Activated naive CD8-positive, alpha-beta T cell treated with anti-CD3 and anti-CD28 coated beads, Interleukin-2, amount 50 U/mL, for 24 hours (primary cell): Measurements from ENCODE around the gene EME1.
"Not testable (repeated sequence)": the region's sequence is repeated elsewhere in the genome, so short reads cannot be mapped to it uniquely, and the experiment has no call there.

Source experiments
- ATAC-seq: fragments of 150-1000 bp; cut with Tn5 transposase; one replicate; pipeline ENCODE4 v1.10.0; 2021
- DNase-seq: peaks from one replicate; pipeline ENCODE4 v3.0.0; 2021
- H3K27ac Mint-ChIP-seq: one replicate; pipeline ENCODE4 v1.8.0; 2021; ENCODE audit warnings: mild to moderate bottlenecking, mixed read lengths
- H3K27me3 Mint-ChIP-seq: one replicate; pipeline ENCODE4 v1.8.0; 2021; ENCODE audit warnings: mixed read lengths
- H3K36me3 Mint-ChIP-seq: one replicate; pipeline ENCODE4 v1.8.0; 2021; ENCODE audit warnings: low read depth, mixed read lengths
- H3K4me1 Mint-ChIP-seq: one replicate; pipeline ENCODE4 v1.8.0; 2021; ENCODE audit warnings: mixed read lengths
- H3K4me3 Mint-ChIP-seq: one replicate; pipeline ENCODE4 v1.8.0; 2021; ENCODE audit warnings: mild to moderate bottlenecking, moderate library complexity, mixed read lengths
- H3K9me3 Mint-ChIP-seq: one replicate; pipeline ENCODE4 v1.8.0; 2021; ENCODE audit warnings: mixed read lengths

Gene EME1

DNA sequence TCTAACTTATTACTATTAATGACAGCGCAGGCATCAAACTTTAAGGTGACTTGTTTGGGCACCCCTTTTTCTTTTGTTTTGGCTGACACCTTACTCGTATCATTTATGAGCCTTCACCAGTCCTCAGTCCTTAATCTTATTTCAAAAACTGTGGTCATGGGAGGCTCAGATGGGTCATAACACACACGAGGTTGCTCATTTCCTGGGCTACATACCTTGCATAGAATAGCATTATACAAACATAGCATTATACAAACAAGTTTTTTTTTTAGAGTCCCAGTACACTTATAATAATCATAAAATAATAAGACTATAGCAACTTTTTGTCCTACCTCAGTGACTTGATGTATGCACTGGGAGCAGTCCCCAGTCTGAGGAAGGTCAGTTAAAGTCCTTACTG is 41.8 kb downstream of the EME1 start:
- Mint-ChIP-seq H3K27me3 (peaks cover 4% of the 10 kb centered on the region), H3K4me3 (no peak overlapping the region), H3K36me3 (no peaks in the 10 kb centered on the region), H3K27ac (no peak overlapping the region), H3K4me1 (no peaks in the 10 kb centered on the region), H3K9me3 (no peaks in the 10 kb centered on the region)
- ATAC-seq (no peak), DNase-seq (no peak)

DNA sequence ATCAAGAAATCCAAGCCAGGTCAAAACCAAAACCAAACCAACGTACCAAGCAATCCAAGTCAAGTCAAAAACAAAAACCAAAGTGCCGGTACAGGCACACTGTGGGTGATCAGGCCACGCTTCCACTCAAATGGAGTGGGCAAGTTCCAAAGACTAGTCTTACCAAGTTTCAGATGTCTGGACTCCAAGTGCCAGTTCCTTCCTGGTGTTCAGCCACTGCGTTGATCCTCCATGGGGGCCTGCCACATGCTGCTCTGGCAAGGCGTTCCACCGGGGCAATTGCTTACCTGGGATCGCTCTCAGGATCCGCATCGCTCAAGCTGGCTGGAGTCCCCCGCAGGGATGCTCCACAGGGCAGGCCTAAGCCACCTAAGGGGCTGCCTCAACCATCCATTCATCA is 46.5 kb downstream of the EME1 start:
- not testable (repeated sequence) for H3K27ac Mint-ChIP-seq, H3K4me3 Mint-ChIP-seq, DNase-seq, H3K9me3 Mint-ChIP-seq, ATAC-seq, H3K27me3 Mint-ChIP-seq, H3K36me3 Mint-ChIP-seq
- peaks cover 10% of the 10 kb centered on the region for H3K4me1 Mint-ChIP-seq

DNA sequence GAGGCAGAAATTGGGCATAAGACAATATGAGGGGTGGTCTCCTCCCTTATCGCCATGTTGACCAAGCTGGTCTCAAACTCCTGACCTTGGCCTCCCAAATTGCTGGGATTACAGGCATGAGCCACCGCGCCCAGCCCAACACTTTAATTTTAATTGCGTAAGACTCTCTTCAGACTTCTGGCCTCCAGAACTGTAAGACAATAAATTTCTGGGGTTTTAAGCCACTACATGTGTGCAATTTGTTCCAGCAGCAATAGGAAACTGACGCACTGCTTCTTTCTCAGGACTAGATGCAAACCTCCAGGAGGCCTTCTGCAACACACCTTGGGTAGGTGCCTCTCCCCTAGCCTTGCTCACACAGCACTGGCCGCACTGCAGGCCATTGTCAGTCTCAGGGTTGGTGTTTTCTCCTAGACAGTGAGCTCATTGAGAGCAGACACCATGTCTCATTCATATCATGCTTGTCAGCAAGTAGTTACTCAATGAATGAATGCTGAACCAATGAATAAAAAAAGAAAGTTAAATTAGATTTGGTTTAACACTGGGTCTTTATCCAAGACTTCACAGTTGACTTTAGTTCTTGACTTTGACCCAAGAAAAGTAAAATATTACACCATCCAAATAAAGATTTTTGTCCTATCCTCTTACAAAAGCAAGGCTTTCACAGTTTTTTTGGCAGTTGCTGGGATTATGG is 47.5 kb downstream of the EME1 start:
- H3K9me3 Mint-ChIP-seq = no peaks in the 10 kb centered on the region
- H3K4me1 Mint-ChIP-seq = peaks cover 12% of the 10 kb centered on the region
- peak overlapping the region; percentile 91 for H3K27ac Mint-ChIP-seq
- ATAC-seq (no peak), DNase-seq (no peak)
- H3K36me3 Mint-ChIP-seq = no peaks in the 10 kb centered on the region
- peaks cover 2% of the 10 kb centered on the region for H3K27me3 Mint-ChIP-seq
- no peak overlapping the region for H3K4me3 Mint-ChIP-seq

DNA sequence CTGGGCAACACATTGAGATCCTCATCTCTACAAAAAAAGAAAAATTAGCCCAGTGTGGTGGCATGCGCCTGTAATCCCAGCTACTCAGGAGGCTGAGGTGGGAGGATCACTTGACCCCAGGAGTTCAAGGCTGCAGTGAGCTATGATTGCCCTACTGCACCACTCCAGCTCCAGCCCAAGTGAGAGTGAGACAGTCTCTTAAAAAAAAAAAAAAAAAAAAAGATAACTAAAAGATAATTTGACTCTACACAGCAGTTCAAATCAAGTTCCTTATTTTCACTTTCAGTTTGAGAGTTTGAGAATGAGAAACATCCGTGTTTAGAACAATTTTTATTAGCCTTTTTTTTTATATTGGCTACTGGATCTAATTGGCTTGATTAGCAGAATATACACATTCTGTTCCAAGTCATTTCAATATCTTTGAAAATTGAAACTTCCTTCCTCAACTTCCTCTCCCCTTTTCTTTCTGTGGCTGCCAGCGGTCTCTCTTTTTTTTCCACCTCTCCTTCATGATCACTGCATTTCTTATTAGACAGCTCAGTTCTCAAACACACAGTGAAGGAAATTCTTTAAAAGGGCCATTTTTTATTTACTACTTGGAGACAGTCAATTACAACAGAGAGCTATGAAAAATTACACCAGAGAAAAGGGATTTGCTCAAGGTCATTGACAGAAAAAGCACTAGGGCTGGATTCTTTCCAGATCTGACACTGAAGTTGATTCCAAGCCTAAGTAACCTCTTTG is 48.5 kb downstream of the EME1 start:
- Mint-ChIP-seq H3K36me3 (no peaks in the 10 kb centered on the region), H3K4me3 (peak overlapping the region; percentile 78), H3K27ac (peak overlapping the region; percentile 91), H3K4me1 (peaks cover 15% of the 10 kb centered on the region), H3K27me3 (peaks cover 2% of the 10 kb centered on the region), H3K9me3 (no peaks in the 10 kb centered on the region)
- DNase-seq = no peak
- no peak for ATAC-seq

DNA sequence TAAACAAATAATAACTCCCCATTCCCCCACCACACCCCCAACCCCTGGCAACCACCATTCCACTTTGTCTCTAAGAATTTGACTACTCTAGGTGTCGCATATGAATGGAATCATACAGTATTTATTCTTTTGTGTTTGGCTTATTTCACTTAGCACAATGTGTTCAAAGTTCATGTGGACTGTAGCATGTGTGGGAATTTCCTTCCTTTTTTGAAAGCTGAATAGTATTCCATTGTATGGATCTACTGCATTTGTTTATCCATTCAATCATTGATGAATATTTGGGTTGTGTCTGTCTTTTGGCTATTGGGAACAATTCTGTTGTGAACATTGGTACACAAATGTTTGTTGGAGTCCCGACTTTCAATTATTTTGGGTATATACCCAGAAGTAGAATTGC is 49.7 kb downstream of the EME1 start:
- ATAC-seq (no peak), DNase-seq (no peak)
- Mint-ChIP-seq H3K4me3 (no peak overlapping the region), H3K27ac (no peak overlapping the region), H3K36me3 (no peaks in the 10 kb centered on the region), H3K9me3 (no peaks in the 10 kb centered on the region), H3K4me1 (peaks cover 28% of the 10 kb centered on the region), H3K27me3 (peaks cover 2% of the 10 kb centered on the region)

DNA sequence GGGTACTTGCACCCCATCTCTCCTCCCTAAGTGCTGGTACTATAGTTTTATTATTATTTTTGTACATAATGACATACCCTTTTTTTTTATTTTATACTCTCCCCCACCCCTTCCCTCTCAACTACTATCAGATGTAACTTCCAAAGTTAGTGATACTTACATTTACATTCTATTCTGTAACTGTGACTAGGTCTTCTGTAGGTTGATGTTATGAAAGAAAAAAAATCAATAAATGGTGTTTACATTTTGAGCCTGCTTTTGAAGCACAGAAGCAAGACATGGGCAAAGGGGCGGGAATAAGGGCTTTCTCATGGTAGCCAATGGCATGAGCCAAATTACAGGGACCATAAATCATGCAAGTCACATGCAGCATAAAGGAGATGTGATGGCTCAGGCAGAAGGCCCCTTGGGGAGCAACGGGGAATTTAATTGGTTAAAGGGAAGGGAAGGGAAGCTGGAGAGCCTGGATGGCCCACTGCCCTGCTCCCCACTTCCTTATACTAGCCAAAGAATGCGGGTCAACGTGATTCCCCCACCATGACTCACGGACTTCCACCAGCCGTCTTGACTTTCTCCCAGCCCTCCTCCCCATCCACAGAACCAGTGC is 50.6 kb downstream of the EME1 start:
- Mint-ChIP-seq H3K36me3 (no peaks in the 10 kb centered on the region), H3K4me1 (peaks cover 29% of the 10 kb centered on the region), H3K4me3 (no peak overlapping the region), H3K27me3 (no peaks in the 10 kb centered on the region), H3K9me3 (no peaks in the 10 kb centered on the region), H3K27ac (no peak overlapping the region)
- DNase-seq (no peak), ATAC-seq (no peak)

DNA sequence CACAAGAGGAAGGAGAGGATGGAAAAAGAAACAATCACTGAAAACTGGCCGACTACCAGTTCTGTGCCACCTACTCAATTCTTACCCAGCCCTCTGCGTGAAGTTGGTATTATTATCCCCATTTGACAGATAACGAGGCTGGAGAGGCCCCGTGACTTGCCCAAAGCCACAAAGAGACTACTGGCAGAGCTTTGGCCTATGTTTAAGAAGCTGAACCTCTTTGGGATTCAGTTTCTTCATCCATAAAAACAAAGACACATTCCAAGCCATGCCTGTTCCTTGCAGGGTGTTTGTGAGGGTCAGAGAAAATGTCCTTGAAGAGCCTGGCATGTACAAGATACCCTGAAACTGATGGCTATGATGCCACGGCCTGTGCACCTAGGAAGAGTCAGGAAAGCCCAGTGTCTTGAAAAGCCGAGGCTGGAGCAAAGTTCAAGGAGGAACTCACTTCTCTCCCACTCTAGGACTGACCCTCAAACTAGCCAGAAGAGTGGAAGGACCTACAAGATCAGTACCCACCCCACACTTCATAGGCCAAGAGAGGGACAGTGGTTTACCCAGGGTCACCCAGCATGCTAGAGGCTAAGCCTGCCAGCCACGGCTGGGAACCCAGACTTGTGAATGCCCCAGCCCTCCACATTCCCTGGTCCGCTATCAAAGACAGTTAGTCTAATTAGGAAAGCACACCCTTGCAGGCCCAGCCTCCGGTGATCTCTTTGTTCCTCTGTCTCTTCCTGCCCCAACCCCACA is 51.4 kb downstream of the EME1 start:
- Mint-ChIP-seq H3K9me3 (no peaks in the 10 kb centered on the region), H3K4me1 (peaks cover 29% of the 10 kb centered on the region), H3K4me3 (no peak overlapping the region), H3K36me3 (no peaks in the 10 kb centered on the region), H3K27ac (no peak overlapping the region), H3K27me3 (no peaks in the 10 kb centered on the region)
- DNase-seq = no peak
- ATAC-seq = no peak

DNA sequence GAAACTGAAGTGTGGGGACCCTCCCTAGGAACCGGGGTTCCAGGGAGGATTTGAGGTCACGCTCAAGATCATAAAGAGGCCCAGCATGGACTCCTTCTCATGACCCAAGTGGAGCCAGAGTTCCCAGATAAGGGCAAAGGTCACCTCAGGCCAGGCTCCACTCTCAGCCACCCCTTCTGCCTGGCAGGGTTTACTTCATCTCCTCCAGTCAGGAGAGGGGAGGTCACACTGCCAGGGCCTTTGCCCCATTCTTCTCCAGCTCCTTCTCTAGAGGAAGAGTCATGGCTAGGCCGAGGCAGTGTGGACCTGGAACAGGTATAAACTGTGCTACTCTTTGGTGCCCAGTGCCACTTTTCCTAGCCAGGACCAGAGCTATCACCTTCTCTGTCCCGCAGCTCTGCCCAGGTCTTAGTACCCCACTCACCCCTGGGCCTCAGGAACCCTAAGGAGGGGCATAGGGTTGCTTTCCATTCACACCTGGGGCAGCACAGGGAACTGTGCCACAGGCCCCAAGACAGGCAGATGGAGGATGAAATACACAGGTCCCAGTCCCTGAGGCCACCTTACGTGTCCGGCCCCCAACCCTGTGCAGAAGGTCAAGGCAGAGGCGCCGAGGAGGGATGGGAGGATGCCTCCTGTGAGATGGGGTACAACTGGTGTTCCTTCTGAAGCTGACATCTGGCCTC is 52.1 kb downstream of the EME1 start:
- H3K9me3 Mint-ChIP-seq = no peaks in the 10 kb centered on the region
- H3K27me3 Mint-ChIP-seq = no peaks in the 10 kb centered on the region
- no peaks in the 10 kb centered on the region for H3K36me3 Mint-ChIP-seq
- H3K4me3 Mint-ChIP-seq = peak overlapping the region; percentile 77
- H3K4me1 Mint-ChIP-seq = peaks cover 29% of the 10 kb centered on the region
- DNase-seq (no peak), ATAC-seq (peak; percentile 8)
- H3K27ac Mint-ChIP-seq = no peak overlapping the region

DNA sequence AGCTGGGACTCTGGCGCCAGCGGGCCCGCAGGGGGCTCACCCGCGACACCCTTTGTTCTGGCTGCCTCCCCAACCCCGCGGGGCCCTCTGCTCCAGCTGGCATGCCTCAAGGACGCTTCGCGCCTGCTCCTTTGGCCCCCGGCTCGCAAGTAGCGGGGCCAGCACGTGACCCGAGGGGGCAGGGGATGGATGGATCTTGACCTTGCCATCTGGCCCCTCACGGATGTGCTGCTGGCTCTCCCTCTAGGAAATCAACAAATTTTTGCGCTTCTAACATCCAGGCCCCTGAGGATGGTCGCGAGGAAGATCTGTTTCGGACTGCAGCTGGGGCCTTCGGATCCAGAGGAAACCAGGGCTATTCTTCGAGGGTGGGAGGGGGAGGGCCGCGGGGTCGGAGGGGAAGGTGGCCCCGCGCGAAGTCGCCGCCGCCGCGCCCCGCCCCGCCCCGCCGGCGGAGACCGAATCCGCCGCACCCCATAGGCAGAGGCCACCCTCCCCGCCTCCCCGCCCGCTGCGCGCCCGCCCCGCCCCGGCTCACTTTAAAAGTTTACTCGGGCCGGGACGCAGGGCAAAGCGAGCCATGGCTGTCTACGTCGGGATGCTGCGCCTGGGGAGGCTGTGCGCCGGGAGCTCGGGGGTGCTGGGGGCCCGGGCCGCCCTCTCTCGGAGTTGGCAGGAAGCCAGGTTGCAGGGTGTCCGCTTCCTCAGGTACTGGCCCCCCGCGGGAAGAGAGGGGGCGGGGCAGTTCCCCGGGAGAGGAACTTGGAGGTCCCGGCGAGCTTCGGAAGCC is 52.8 kb downstream of the EME1 start, which contains the start of gene ACSF2:
Gene ACSF2 (plus strand): TSS at position 537 of the 790 bp plus-strand sequence. CDS start 44 bp downstream, at position 581.
- peak; percentile 72 for DNase-seq

DNA sequence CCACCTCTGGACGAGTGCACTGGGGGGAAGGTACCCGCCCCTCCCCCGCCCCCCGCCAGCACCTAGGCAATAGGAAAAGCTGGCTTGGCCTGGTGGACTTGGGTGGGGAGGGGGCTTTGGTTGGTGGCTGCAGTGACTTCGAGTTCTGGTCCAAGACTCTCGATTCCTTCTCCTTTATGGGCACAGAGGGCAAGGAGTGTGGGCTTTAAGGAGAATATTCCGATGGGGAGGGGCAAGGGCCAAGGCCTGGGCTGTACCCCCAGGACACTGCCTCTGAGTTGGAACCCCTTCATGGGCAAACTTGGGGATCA is 53.4 kb downstream of the EME1 start:
- H3K27ac Mint-ChIP-seq = no peak overlapping the region
- DNase-seq (no peak), ATAC-seq (no peak)
- H3K36me3 Mint-ChIP-seq = no peaks in the 10 kb centered on the region
- peaks cover 24% of the 10 kb centered on the region for H3K4me1 Mint-ChIP-seq
- no peaks in the 10 kb centered on the region for H3K27me3 Mint-ChIP-seq
- peak overlapping the region; percentile 77 for H3K4me3 Mint-ChIP-seq
- H3K9me3 Mint-ChIP-seq = no peaks in the 10 kb centered on the region

More for the DNA sequence above, 52.8 kb downstream of the EME1 start, which contains the start of gene ACSF2:
- H3K9me3 Mint-ChIP-seq = no peaks in the 10 kb centered on the region
- ATAC-seq = peak; percentile 82
- H3K27ac Mint-ChIP-seq = peak within 1 kb of the TSS; percentile 73
- no peaks in the 10 kb centered on the region for H3K36me3 Mint-ChIP-seq
- peak within 1 kb of the TSS; percentile 77 for H3K4me3 Mint-ChIP-seq
- peaks cover 28% of the 10 kb centered on the region for H3K4me1 Mint-ChIP-seq
- no peaks in the 10 kb centered on the region for H3K27me3 Mint-ChIP-seq

DNA sequence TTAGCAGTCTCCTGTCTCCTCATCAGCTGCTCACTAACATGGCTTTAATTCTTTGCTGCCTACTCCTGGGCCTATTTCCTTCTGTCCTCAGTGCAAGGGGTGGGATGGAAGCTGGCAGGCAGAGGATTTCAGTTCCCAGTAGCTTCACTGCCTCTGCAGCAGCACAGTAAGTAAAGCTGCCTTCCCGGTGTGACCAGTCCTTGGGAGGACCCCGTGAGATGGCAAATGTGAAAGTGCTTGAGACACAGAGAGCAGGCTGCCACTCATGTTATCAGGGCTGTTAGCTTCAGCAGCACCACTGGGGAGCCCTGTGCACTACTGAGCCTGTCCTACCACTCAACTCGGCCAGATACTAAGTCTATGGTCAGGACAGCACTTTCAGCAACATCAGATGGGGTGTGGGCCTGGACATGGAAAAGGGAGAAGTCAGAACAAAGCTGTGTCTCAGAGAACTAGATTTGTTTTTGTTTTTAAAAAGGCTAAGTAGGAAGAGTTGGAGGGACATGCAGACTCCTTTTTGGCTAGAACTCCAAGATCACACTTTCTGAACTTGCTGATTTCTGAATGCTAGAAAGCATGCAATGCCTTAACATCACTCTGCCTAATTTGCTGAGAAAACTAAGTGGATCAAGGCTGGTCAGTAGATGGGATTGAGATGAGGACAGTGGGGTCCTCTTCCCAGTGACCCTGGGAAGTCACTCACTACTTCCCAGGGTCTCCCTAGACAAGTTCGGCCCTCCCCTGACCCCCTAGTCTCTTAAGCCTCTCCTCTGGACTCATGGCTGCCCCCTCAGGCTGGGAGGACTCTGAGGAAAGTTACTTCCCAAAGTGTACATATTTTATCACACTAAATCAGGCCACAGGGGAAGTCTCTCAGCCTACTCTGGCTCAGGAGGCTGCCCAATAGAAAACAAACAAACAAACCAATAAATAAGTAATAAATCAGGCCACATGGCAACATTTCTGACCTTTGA is 54.1 kb downstream of the EME1 start:
- Mint-ChIP-seq H3K9me3 (no peaks in the 10 kb centered on the region), H3K27ac (peak overlapping the region; percentile 13), H3K4me1 (peaks cover 19% of the 10 kb centered on the region), H3K27me3 (no peaks in the 10 kb centered on the region), H3K36me3 (no peaks in the 10 kb centered on the region), H3K4me3 (peak overlapping the region; percentile 77)
- peak; percentile 56 for ATAC-seq
- DNase-seq = peak; percentile 46

DNA sequence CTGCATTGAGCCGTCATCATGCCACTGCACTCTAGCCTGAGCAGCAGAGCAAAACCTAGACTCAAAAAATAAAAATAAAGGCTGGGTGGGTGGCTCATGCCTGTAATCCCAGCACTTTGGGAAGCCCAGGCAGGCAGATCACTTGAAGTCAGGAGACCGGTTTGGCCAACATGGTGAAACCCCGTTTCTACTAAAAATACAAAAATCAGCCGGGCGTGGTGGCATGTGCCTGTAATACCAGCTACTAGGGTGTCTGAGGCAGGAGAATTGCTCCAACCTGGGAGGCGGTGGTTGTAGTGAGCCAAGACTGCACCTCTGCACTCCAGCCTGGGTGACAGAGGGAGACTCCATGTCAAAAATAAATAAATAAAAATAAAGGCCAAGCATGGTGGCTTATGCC is 55.1 kb downstream of the EME1 start:
- H3K4me1 Mint-ChIP-seq = peaks cover 19% of the 10 kb centered on the region
- not testable (repeated sequence) for H3K9me3 Mint-ChIP-seq, H3K27ac Mint-ChIP-seq, DNase-seq, H3K36me3 Mint-ChIP-seq, H3K4me3 Mint-ChIP-seq, H3K27me3 Mint-ChIP-seq, ATAC-seq
